A673 (cell line): ENCODE measurements around the gene LPIN2. TPM values are rescaled to one million over a fixed set of nuclear protein-coding genes. Genes with fewer than 3 reads are reported as not detected.

Experiments
- BruUV-seq: library from RNA; stranded (reverse); fragments of 400-500 nt; replicated peaks from 2 replicates; lab custom pipeline; 2021; lab: Mats Ljungman, UMichigan
- CTCF ChIA-PET: fragments of 300-600 bp; sonication (Branson Sonifier 250); formaldehyde crosslinking; loops from one replicate; lab custom pipeline; 2022; ENCODE audit warnings: antibody characterized with exemption; lab: Charles Lee
- POLR2A ChIA-PET: fragments of 300-600 bp; sonication (Branson Sonifier 250); formaldehyde crosslinking; loops from one replicate; lab custom pipeline; 2022; ENCODE audit warnings: antibody characterized with exemption; ENCODE audit not compliant: low non-redundant PET; lab: Charles Lee
- DNase-seq: peaks from one replicate; pipeline ENCODE4 v3.0.0-alpha.2; 2015; ENCODE audit warnings: low spot score
- H3K27ac ChIP-seq: fragments of 200-600 bp; sonication (generic); 2 replicates; pipeline ENCODE4 v1.5.1; 2016; ENCODE audit warnings: mixed run types, low read depth, mild to moderate bottlenecking, mixed read lengths, antibody characterized with exemption, low read length; ENCODE audit not compliant: poor library complexity, severe bottlenecking
- H3K27me3 ChIP-seq: fragments of 200-600 bp; sonication (generic); replicated peaks from 2 replicates; pipeline ENCODE4 v1.6.1; 2017; ENCODE audit warnings: mixed run types, low read depth, mild to moderate bottlenecking, mixed read lengths, antibody characterized with exemption, low read length; ENCODE audit not compliant: insufficient read depth, poor library complexity
- H3K36me3 ChIP-seq: fragments of 200-600 bp; sonication (generic); 2 replicates; pipeline ENCODE4 v1.6.1; 2016; ENCODE audit warnings: mixed run types, mild to moderate bottlenecking, mixed read lengths, antibody characterized with exemption, low read length; ENCODE audit not compliant: insufficient read depth, poor library complexity, severe bottlenecking
- H3K4me1 ChIP-seq: fragments of 200-600 bp; sonication (generic); 2 replicates; pipeline ENCODE4 v1.6.1; 2017; ENCODE audit warnings: mixed run types, mild to moderate bottlenecking, mixed read lengths, antibody characterized with exemption, low read length; ENCODE audit not compliant: insufficient read depth, poor library complexity, severe bottlenecking
- H3K4me3 ChIP-seq: fragments of 200-600 bp; sonication (generic); 2 replicates; pipeline ENCODE4 v1.5.1; 2016; ENCODE audit warnings: low read depth, mixed run types, mild to moderate bottlenecking, mixed read lengths, low read length; ENCODE audit not compliant: poor library complexity, severe bottlenecking
- H3K9me3 ChIP-seq: fragments of 200-600 bp; sonication (generic); 2 replicates; pipeline ENCODE4 v1.6.1; 2016; ENCODE audit warnings: mixed run types, low read depth, mild to moderate bottlenecking, mixed read lengths, antibody characterized with exemption, low read length; ENCODE audit not compliant: poor library complexity, severe bottlenecking
- CTCF ChIP-seq: fragments of 300-800, 200-600 bp; sonication (generic); conservative IDR thresholded peaks from 2 replicates; pipeline ENCODE4 v1.5.1; 2017; ENCODE audit warnings: low read depth, mild to moderate bottlenecking, antibody characterized with exemption, low read length, moderate library complexity, mixed read lengths
- EZH2 ChIP-seq: fragments of 200-600 bp; sonication (generic); IDR thresholded peaks from 2 replicates; pipeline ENCODE4 v1.6.1; 2017; ENCODE audit warnings: borderline replicate concordance, low read depth, mild to moderate bottlenecking, mixed read lengths, antibody characterized with exemption, low read length; ENCODE audit not compliant: poor library complexity, severe bottlenecking
- intact Hi-C: fragments of 100-400 bp; cut with micrococcal nuclease; formaldehyde crosslinking; loops from one replicate; pipeline ENCODE4 v1.10.0; 2022; ENCODE audit not compliant: unreplicated experiment
- total RNA-seq: library from RNA; stranded (reverse); gene quantifications from 2 replicates; pipeline ENCODE4 v1.2.3, GENCODE V29; 2021

The LPIN2 gene
- total RNA-seq, 1 experiment from 2014 or later, result 22.5 TPM

DNA sequence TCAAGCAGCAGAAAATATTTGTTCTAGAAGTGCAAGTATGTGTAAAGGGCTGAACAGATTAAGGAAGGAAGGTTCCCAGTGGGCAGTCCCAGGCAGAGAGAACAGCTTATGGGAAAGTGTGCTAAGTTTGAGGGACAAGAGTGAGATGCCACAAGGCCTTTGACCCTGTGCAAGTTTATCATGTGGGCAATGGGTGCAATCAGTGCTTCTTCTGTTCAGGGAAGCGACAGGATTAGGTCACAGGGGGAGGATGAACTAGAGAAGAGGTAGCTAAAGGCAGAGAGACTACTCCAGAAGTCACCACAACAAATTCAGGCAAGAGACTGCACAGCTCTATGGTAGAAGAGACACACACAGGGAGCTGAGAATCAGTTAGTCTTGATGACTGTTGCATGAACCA is 44.3 kb downstream of the LPIN2 start:
- Histone ChIP-seq H3K4me1 (peaks cover 37% of the 10 kb centered on the region), H3K4me3 (no peak overlapping the region), H3K27me3 (no peaks in the 10 kb centered on the region), H3K27ac (no peak overlapping the region), H3K9me3 (no peaks in the 10 kb centered on the region), H3K36me3 (no peaks in the 10 kb centered on the region)
- DNase-seq, result no peak
- BruUV-seq, result no TSS peak
- TF ChIP-seq CTCF (no peak), EZH2 (no peak)
- CTCF ChIA-PET, result interaction anchor here (0.6 kb wide), 1 partner anchor 21 kb away, joined by 3 read pairs; no protein-coding TSS in a partner anchor
- POLR2A ChIA-PET, result no interaction called here
- intact Hi-C loops, result no loop called here

- no peaks in the 10 kb centered on the region for H3K27me3 ChIP-seq
- intact Hi-C loops, result no loop called here
- TF ChIP-seq EZH2 (no peak), CTCF (no peak)
- no peak for DNase-seq
- no peaks in the 10 kb centered on the region for H3K9me3 ChIP-seq
- no peaks in the 10 kb centered on the region for H3K36me3 ChIP-seq
- ChIA-PET CTCF (no interaction called here), POLR2A (no interaction called here)
- no peak overlapping the region for H3K4me3 ChIP-seq
- no TSS peak for BruUV-seq
- H3K4me1 ChIP-seq, result peaks cover 41% of the 10 kb centered on the region
- no peak overlapping the region for H3K27ac ChIP-seq
These were observed 45.1 kb downstream of the LPIN2 start for GRCh38 chr18:2967820-2968219.

- no peaks in the 10 kb centered on the region for H3K9me3 ChIP-seq
- no peak overlapping the region for H3K27ac ChIP-seq
- no peak for DNase-seq
- ChIA-PET POLR2A (no interaction called here), CTCF (no interaction called here)
- no peaks in the 10 kb centered on the region for H3K36me3 ChIP-seq
- no TSS peak for BruUV-seq
- intact Hi-C loops, result no loop called here
- no peak overlapping the region for H3K4me3 ChIP-seq
- peaks cover 41% of the 10 kb centered on the region for H3K4me1 ChIP-seq
- no peak for TF ChIP-seq CTCF
- TF ChIP-seq EZH2, result no peak
- no peaks in the 10 kb centered on the region for H3K27me3 ChIP-seq
These were observed 45.6 kb downstream of the LPIN2 start for GRCh38 chr18:2967357-2967756.
